Measurements from ENCODE around the gene HCK. TPM values are rescaled to one million over a fixed set of nuclear protein-coding genes. Genes with fewer than 3 reads are reported as not detected.
A peak's percentile ranks its signal among the peaks of the same experiment; 100 is the strongest.

Gene HCK
- total RNA-seq, 4 donors from 2014 or later = 1.4 to 4.7 (median 4.2) TPM

DNA sequence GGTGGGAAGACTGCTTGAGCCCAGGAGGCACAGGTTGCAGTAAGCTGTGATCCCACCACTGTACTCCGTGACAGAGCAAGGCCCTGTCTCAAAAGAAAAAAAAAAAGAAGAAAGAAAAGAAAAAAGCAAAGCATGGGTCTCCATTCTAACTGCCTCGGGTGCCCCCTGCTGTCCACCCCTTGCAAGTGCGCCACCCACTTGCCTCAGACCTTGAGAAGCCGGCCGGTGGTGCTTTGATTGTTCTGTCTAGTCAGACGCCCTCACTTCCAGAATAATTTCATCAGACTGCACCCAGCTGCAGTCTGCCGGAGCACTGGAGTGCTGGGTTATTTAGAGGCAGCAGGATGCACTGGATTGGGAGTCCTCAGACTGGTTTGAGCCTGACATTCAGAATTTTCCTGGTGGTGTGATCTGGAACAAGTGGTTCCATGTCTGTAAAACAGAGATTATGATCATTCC is 39.9 kb downstream of the HCK start:
- Histone ChIP-seq H3K27me3 (no peaks in the 10 kb centered on the region), H3K4me1 (no peaks in the 10 kb centered on the region), H3K9me3 (no peaks in the 10 kb centered on the region), H3K36me3 (no peaks in the 10 kb centered on the region), H3K4me3 (no peak overlapping the region), H3K27ac (no peak overlapping the region)
- ATAC-seq = peak; percentile 61 to 80
- TF ChIP-seq POLR2A (IDR thresholded peaks at IDR 0.05) = no peak
- TF ChIP-seq, protein P1, sequence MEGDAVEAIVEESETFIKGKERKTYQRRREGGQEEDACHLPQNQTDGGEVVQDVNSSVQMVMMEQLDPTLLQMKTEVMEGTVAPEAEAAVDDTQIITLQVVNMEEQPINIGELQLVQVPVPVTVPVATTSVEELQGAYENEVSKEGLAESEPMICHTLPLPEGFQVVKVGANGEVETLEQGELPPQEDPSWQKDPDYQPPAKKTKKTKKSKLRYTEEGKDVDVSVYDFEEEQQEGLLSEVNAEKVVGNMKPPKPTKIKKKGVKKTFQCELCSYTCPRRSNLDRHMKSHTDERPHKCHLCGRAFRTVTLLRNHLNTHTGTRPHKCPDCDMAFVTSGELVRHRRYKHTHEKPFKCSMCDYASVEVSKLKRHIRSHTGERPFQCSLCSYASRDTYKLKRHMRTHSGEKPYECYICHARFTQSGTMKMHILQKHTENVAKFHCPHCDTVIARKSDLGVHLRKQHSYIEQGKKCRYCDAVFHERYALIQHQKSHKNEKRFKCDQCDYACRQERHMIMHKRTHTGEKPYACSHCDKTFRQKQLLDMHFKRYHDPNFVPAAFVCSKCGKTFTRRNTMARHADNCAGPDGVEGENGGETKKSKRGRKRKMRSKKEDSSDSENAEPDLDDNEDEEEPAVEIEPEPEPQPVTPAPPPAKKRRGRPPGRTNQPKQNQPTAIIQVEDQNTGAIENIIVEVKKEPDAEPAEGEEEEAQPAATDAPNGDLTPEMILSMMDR (IDR thresholded peaks at IDR 0.05 in 4 of 5, conservative IDR thresholded peaks at IDR 0.05 in 1 of 5) = peak; percentile 32 to 93 (median 61)
- intact Hi-C loops (cut with DNase I; ENCODE audit: low total_unique reads) (loop anchor here (5.0 kb wide), 1 partner anchor 60 kb away; no protein-coding TSS in a partner anchor), in situ Hi-C loops (cut with MboI; ENCODE audit: low sequenced_read_pairs in 4 of 4) (no loop called here)
- DNase-seq = peak; percentile 32 to 48

DNA sequence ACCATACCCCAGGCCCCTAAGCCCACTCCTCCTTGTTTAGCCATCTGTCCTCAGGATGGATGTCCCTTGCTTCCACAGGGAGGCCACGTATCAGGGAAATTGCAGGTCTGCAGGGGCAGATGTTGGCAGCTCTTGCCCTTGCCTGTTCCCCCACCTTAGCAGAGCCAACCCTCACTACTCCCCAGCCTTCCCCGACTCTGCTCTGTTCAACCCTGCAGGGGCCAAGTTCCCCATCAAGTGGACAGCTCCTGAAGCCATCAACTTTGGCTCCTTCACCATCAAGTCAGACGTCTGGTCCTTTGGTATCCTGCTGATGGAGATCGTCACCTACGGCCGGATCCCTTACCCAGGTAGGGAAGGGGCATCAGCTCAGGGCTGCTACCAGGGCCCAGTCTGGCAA is 46.7 kb downstream of the HCK start:
- no peaks in the 10 kb centered on the region for H3K4me1 ChIP-seq
- TF ChIP-seq POLR2A (IDR thresholded peaks at IDR 0.05) = no peak
- TF ChIP-seq, protein P1 (IDR thresholded peaks at IDR 0.05 in 4 of 5, conservative IDR thresholded peaks at IDR 0.05 in 1 of 5) = no peak
- no peaks in the 10 kb centered on the region for H3K36me3 ChIP-seq
- peaks cover 0 to 5% (median 3%) of the 10 kb centered on the region in 3 donors for H3K27me3 ChIP-seq
- no peak overlapping the region for H3K27ac ChIP-seq
- no peak overlapping the region for H3K4me3 ChIP-seq
- no peaks in the 10 kb centered on the region for H3K9me3 ChIP-seq
- in situ Hi-C loops (cut with MboI; ENCODE audit: low sequenced_read_pairs in 4 of 4) = no loop called here
- DNase-seq (no peak), ATAC-seq (no peak)
- intact Hi-C loops (cut with DNase I; ENCODE audit: low total_unique reads) = no loop called here

- H3K27ac ChIP-seq = peak overlapping the region; percentile 98 to 100 (median 99)
- in situ Hi-C loops (cut with MboI; ENCODE audit: low sequenced_read_pairs in 4 of 4) (loop anchor here in 1 of 4 donors (25.0 kb wide), 1 partner anchor 572 kb away; a partner anchor contains a TSS), intact Hi-C loops (cut with DNase I; ENCODE audit: low total_unique reads) (loop anchor here (1.0 to 2.0 kb wide), 2 partner anchors 98 to 249 kb away; partner anchors contain the start of genes ASXL1, PLAGL2 and POFUT1)
- no peak for DNase-seq
- H3K27me3 ChIP-seq = no peaks in the 10 kb centered on the region
- no peak for TF ChIP-seq POLR2A (IDR thresholded peaks at IDR 0.05)
- TF ChIP-seq, protein P1 (IDR thresholded peaks at IDR 0.05 in 4 of 5, conservative IDR thresholded peaks at IDR 0.05 in 1 of 5) = no peak
- peak overlapping the region; percentile 94 to 100 (median 96) for H3K4me3 ChIP-seq
- no peaks in the 10 kb centered on the region for H3K9me3 ChIP-seq
- H3K4me1 ChIP-seq = peaks cover 17 to 26% of the 10 kb centered on the region in 2 donors
- no peaks in the 10 kb centered on the region for H3K36me3 ChIP-seq
- ATAC-seq = no peak
Measured at GRCh38 chr20:32108814-32109391, 56.9 kb downstream of the HCK start.

DNA sequence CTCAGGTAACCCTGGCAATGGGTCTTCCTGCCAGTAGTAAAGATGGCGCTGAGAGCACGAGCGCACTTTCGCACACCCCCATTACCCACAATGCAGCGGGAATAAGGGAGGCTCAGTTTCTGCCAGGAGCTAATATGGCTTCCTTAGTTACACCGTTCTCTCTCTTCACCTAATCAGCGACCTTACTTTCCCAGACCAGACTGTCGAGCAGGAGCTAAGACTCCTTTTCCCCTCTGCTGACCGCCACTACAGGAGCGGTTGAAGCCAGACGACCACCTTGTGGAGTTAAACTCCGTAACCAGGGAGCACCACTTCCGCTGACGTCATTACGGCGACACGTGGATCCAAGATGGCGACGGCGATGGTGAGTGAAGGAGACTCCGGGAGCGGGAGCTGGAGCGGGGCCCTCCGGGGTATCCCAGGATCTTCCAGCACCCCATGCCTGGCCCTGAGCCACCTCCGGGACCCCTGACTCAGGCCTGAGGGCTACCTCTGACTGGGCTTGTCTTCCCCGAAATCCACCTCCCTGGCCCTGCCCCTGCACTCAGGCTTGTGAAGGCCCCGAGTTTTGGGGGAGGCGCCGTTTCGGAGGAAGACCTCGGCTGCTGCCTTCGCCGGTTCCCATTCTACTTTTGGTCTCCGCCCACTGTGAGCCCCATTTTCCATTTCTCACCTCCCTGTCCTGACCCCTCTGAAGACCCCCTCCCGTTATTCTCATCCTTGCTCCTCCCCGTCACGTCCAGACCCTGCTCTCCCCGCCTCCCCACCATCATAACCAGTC is 57.5 kb downstream of the HCK start, which contains the start of gene TM9SF4:
TM9SF4 (plus strand) TSS at position 323 of the 781 bp plus-strand sequence; CDS start at position 350, 27 bp downstream.
- H3K4me3 ChIP-seq = peak within 1 kb of the TSS; percentile 94 to 100 (median 96)
- DNase-seq (peak; percentile 85), ATAC-seq (peak; percentile 97 to 99)
- no peaks in the 10 kb centered on the region for H3K9me3 ChIP-seq
- H3K36me3 ChIP-seq = no peaks in the 10 kb centered on the region
- H3K27me3 ChIP-seq = no peaks in the 10 kb centered on the region
- peak within 1 kb of the TSS; percentile 98 to 100 (median 99) for H3K27ac ChIP-seq
- H3K4me1 ChIP-seq = peaks cover 17 to 30% of the 10 kb centered on the region in 2 donors
- in situ Hi-C loops (cut with MboI; ENCODE audit: low sequenced_read_pairs in 4 of 4) = loop anchor here in 1 of 4 donors (10.0 to 25.0 kb wide), 2 partner anchors 95 to 572 kb away; partner anchors contain the start of genes PLAGL2 and POFUT1
- TF ChIP-seq POLR2A (IDR thresholded peaks at IDR 0.05) = peak; percentile 57 to 62
- TF ChIP-seq, protein P1 (IDR thresholded peaks at IDR 0.05 in 4 of 5, conservative IDR thresholded peaks at IDR 0.05 in 1 of 5) = no peak
- intact Hi-C loops (cut with DNase I; ENCODE audit: low total_unique reads) = loop anchor here (1.0 to 10.0 kb wide), 3 partner anchors 97 to 275 kb away; partner anchors contain the start of genes ASXL1, PLAGL2 and POFUT1
